Measurements from ENCODE around the gene KRTAP19-5. TPM values are rescaled to one million over a fixed set of nuclear protein-coding genes. Genes with fewer than 3 reads are reported as not detected.

KRTAP19-5 gene
- total and polyA plus RNA-seq, 2 donors (not counting 3 experiments of a cell fraction or from before 2014, with no cell fraction given), result not detected

DNA sequence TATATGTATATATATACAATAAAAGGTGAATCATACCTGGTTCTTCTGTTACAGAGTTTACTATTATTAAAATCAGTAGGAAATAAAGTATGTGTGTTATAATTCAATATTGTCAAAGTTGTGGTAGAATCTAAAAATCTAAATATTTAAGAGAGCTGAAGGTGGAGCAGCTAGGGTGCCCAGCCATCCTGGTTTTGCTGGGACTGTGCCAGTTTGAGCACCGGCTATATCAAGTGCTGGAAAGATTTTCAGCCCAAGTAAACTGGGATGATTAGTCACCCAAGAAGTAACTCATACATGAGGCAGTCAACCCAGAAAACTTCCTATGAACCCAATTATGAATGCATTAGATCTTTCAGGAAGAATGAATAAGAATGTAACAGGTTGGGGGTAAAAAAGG lies 16.9 kb upstream of the KRTAP19-5 start:
- Histone ChIP-seq H3K27ac (ENCODE audit: insufficient read depth, low read depth, low read length) (no peak overlapping the region), H3K79me2 (ENCODE audit: control insufficient read depth, insufficient read depth, low read length) (no peaks in the 10 kb centered on the region), H3K4me2 (ENCODE audit: insufficient read depth, low read length) (no peak overlapping the region), H3K4me3 (replicated peaks in 1 of 3; ENCODE audit: insufficient read depth in 1 of 3, low read depth in 1 of 3, low read length in 3 of 3) (no peak overlapping the region), H3K9ac (replicated peaks; ENCODE audit: extremely low read depth, insufficient read depth, low read length) (no peak overlapping the region), H2AFZ (ENCODE audit: low read depth, low read length) (no peak overlapping the region), H3K36me3 (ENCODE audit: control insufficient read depth in 2 of 2, extremely low read depth in 1 of 2, insufficient read depth in 2 of 2, low read length in 2 of 2) (no peaks in the 10 kb centered on the region), H3K9me3 (replicated peaks; ENCODE audit: control insufficient read depth, insufficient read depth, low read length) (peaks cover 2% of the 10 kb centered on the region), H3K4me1 (ENCODE audit: control insufficient read depth, extremely low read depth, insufficient read depth, low read length) (no peaks in the 10 kb centered on the region), H3K9me1 (replicated peaks; ENCODE audit: control insufficient read depth, extremely low read depth, insufficient read depth, low read length) (no peaks in the 10 kb centered on the region), H3K27me3 (ENCODE audit: control insufficient read depth in 2 of 2, insufficient read depth in 2 of 2, low read length in 2 of 2) (no peaks in the 10 kb centered on the region), H4K20me1 (replicated peaks; ENCODE audit: control insufficient read depth, extremely low read depth, insufficient read depth, low read length) (no peaks in the 10 kb centered on the region)
- dilution Hi-C loops (cut with MboI; ENCODE audit: extremely low pct_ligation_motif_present, low sequenced_read_pairs) (no loop called here), intact Hi-C loops (cut with micrococcal nuclease) (no loop called here)
- ChIA-PET CTCF (no interaction called here), POLR2A (no interaction called here)
- BruUV-seq (replicated peaks), result no TSS peak
- TF ChIP-seq POLR2AphosphoS5 (IDR thresholded peaks at IDR 0.05; ENCODE audit: insufficient read depth, low read depth, low read length) (no peak), MYC (IDR thresholded peaks at IDR 0.05; ENCODE audit: low read depth, low read length) (no peak), FOS (IDR thresholded peaks at IDR 0.05; ENCODE audit: borderline replicate concordance, insufficient read depth, low read length) (no peak), POLR2A (IDR thresholded peaks at IDR 0.05; ENCODE audit: low read depth, low read length) (no peak), GATA2 (IDR thresholded peaks at IDR 0.05; ENCODE audit: insufficient read depth, insufficient read length, low read depth, low read length) (no peak), JUN (IDR thresholded peaks at IDR 0.05; ENCODE audit: borderline replicate concordance, insufficient read depth, insufficient read length, low read depth) (no peak), EZH2 (IDR thresholded peaks at IDR 0.05; ENCODE audit: borderline replicate concordance, low read depth, low read length, severe bottlenecking) (no peak)
- TF ChIP-seq, protein P1, sequence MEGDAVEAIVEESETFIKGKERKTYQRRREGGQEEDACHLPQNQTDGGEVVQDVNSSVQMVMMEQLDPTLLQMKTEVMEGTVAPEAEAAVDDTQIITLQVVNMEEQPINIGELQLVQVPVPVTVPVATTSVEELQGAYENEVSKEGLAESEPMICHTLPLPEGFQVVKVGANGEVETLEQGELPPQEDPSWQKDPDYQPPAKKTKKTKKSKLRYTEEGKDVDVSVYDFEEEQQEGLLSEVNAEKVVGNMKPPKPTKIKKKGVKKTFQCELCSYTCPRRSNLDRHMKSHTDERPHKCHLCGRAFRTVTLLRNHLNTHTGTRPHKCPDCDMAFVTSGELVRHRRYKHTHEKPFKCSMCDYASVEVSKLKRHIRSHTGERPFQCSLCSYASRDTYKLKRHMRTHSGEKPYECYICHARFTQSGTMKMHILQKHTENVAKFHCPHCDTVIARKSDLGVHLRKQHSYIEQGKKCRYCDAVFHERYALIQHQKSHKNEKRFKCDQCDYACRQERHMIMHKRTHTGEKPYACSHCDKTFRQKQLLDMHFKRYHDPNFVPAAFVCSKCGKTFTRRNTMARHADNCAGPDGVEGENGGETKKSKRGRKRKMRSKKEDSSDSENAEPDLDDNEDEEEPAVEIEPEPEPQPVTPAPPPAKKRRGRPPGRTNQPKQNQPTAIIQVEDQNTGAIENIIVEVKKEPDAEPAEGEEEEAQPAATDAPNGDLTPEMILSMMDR (IDR thresholded peaks at IDR 0.05; ENCODE audit: extremely low read depth in 1 of 2, insufficient read depth in 1 of 2, low read depth in 1 of 2, low read length in 2 of 2), result no peak
- TF ChIP-seq, protein P2, sequence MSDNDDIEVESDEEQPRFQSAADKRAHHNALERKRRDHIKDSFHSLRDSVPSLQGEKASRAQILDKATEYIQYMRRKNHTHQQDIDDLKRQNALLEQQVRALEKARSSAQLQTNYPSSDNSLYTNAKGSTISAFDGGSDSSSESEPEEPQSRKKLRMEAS (IDR thresholded peaks at IDR 0.05; ENCODE audit: insufficient read depth, insufficient read length), result no peak
- DNase-seq (ENCODE audit: low read depth, low spot score) (no peak), FAIRE-seq (no peak)

All from endothelial cell of umbilical vein (primary cell).